ENCODE measurements around the gene FGFR4.

Gene FGFR4

DNA sequence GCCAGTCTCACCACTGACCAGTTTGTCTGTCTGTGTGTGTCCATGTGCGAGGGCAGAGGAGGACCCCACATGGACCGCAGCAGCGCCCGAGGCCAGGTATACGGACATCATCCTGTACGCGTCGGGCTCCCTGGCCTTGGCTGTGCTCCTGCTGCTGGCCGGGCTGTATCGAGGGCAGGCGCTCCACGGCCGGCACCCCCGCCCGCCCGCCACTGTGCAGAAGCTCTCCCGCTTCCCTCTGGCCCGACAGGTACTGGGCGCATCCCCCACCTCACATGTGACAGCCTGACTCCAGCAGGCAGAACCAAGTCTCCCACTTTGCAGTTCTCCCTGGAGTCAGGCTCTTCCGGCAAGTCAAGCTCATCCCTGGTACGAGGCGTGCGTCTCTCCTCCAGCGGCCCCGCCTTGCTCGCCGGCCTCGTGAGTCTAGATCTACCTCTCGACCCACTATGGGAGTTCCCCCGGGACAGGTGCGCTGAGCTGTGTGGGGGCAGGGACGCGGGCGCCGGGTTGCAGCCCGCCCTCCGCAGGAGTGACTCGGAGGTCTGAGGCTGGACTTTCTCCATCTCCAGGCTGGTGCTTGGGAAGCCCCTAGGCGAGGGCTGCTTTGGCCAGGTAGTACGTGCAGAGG, 6.5 kb downstream of the FGFR4 start:
- no peak overlapping the region for H3K27ac ChIP-seq (ENCODE audit: poor library complexity, severe bottlenecking)
- H3K9me3 ChIP-seq (ENCODE audit: severe bottlenecking) = no peaks in the 10 kb centered on the region
- H3K27me3 ChIP-seq (ENCODE audit: insufficient read depth, poor library complexity, severe bottlenecking) = no peaks in the 10 kb centered on the region
- H3K4me3 ChIP-seq (ENCODE audit: severe bottlenecking) = no peak overlapping the region
- TF ChIP-seq, protein P1, sequence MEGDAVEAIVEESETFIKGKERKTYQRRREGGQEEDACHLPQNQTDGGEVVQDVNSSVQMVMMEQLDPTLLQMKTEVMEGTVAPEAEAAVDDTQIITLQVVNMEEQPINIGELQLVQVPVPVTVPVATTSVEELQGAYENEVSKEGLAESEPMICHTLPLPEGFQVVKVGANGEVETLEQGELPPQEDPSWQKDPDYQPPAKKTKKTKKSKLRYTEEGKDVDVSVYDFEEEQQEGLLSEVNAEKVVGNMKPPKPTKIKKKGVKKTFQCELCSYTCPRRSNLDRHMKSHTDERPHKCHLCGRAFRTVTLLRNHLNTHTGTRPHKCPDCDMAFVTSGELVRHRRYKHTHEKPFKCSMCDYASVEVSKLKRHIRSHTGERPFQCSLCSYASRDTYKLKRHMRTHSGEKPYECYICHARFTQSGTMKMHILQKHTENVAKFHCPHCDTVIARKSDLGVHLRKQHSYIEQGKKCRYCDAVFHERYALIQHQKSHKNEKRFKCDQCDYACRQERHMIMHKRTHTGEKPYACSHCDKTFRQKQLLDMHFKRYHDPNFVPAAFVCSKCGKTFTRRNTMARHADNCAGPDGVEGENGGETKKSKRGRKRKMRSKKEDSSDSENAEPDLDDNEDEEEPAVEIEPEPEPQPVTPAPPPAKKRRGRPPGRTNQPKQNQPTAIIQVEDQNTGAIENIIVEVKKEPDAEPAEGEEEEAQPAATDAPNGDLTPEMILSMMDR (IDR thresholded peaks at IDR 0.05; ENCODE audit: poor library complexity, severe bottlenecking) = no peak
- no peak for ATAC-seq (ENCODE audit: low read depth)
- no peak for DNase-seq (ENCODE audit: low spot score)
- H3K36me3 ChIP-seq (ENCODE audit: low read depth) = no peaks in the 10 kb centered on the region
- H3K4me1 ChIP-seq (ENCODE audit: insufficient read depth, poor library complexity, severe bottlenecking) = no peaks in the 10 kb centered on the region

DNA sequence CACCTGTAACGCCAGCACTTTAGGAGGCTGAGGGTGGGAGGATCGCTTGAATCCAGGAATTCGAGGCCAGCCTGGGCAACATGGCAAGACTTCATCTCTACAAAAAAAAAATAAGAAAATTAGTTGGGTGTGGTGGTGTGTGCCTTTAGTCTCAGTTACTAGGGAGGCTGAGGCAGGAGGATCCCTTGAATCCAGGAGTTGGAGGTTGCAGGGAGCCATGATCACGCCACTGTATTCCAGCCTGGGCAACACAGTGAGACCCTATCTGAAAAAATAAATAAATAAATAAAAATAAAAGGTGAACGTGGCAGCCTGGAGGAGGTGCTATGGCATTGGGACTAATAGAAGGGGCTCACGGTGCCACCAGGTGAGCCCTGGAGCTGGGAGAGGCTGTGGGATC, 7.1 kb downstream of the FGFR4 start:
- Histone ChIP-seq H3K36me3 (ENCODE audit: low read depth) (no peaks in the 10 kb centered on the region), H3K4me3 (ENCODE audit: severe bottlenecking) (no peak overlapping the region), H3K27ac (ENCODE audit: poor library complexity, severe bottlenecking) (no peak overlapping the region), H3K27me3 (ENCODE audit: insufficient read depth, poor library complexity, severe bottlenecking) (no peaks in the 10 kb centered on the region), H3K4me1 (ENCODE audit: insufficient read depth, poor library complexity, severe bottlenecking) (no peaks in the 10 kb centered on the region), H3K9me3 (ENCODE audit: severe bottlenecking) (no peaks in the 10 kb centered on the region)
- TF ChIP-seq, protein P1 (IDR thresholded peaks at IDR 0.05; ENCODE audit: poor library complexity, severe bottlenecking) = no peak
- no peak for DNase-seq (ENCODE audit: low spot score)
- no peak for ATAC-seq (ENCODE audit: low read depth)

DNA sequence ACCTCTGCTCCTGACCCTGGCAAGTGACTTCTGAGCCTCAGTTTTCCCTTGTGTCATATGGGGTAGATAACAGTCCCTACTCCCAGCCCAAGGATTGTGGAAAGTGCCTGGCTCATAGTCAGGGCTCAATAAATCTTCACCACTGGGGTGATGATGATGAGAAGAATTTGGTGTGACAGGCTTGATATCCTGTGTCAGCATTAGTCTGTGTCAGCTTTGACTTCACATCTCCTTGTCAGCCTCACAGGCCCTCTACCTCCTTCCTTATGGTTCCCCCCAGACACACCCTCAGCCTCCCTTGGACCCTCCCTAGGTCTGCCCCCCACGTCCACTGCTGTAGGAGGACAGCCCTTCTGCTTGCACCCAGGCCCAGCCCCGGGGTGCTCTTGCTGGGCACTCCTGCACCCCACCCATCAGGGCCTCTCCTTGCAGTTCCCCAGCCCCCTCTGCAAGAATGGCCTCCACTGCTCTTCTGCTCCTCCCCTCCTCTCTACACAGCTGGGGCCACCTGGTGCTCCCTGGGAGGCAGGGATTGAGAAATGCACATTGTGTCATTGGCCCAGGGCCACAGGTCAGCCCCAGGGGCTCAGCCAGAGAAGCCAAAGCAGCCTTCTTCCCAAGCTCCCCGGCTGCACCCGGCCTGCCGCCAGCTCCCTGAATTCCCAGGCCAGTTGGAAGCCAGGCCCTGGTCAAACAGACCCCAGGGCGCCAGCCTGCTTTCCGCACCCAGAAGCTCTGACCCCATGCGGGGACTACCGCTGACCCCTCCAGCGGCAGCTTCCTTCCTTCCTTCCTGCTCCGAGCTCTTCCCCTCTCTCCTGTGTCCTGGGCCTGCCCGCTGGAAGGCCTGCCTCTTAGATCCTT, 7.7 kb downstream of the FGFR4 start:
- H3K27ac ChIP-seq (ENCODE audit: poor library complexity, severe bottlenecking) = no peak overlapping the region
- ATAC-seq (ENCODE audit: low read depth) = no peak

DNA sequence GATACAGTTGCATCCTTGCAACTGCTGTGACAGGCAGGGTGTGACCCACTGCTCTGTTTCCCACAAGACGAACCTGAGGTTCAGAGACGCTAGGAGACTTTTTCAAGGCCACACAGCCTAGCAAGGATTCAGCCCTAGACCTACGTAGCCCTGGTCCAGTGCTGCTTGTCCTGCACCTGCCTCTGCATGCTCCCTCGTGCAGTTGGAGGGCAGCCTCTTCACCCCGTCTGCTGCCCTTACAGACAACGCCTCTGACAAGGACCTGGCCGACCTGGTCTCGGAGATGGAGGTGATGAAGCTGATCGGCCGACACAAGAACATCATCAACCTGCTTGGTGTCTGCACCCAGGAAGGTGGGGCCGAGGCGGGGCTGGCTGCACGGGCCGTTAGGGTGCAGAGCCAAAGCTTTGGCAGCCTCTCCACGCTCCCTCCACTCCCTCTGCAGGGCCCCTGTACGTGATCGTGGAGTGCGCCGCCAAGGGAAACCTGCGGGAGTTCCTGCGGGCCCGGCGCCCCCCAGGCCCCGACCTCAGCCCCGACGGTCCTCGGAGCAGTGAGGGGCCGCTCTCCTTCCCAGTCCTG, 8.5 kb downstream of the FGFR4 start:
- Histone ChIP-seq H3K4me3 (ENCODE audit: severe bottlenecking) (no peak overlapping the region), H3K4me1 (ENCODE audit: insufficient read depth, poor library complexity, severe bottlenecking) (no peaks in the 10 kb centered on the region), H3K27me3 (ENCODE audit: insufficient read depth, poor library complexity, severe bottlenecking) (no peaks in the 10 kb centered on the region), H3K36me3 (ENCODE audit: low read depth) (no peaks in the 10 kb centered on the region), H3K27ac (ENCODE audit: poor library complexity, severe bottlenecking) (no peak overlapping the region), H3K9me3 (ENCODE audit: severe bottlenecking) (no peaks in the 10 kb centered on the region)
- TF ChIP-seq, protein P1 (IDR thresholded peaks at IDR 0.05; ENCODE audit: poor library complexity, severe bottlenecking) = no peak
- ATAC-seq (ENCODE audit: low read depth) = no peak
- no peak for DNase-seq (ENCODE audit: low spot score)

More for the DNA sequence above, 7.7 kb downstream of the FGFR4 start:
- no peaks in the 10 kb centered on the region for H3K36me3 ChIP-seq (ENCODE audit: low read depth)
- H3K27me3 ChIP-seq (ENCODE audit: insufficient read depth, poor library complexity, severe bottlenecking) = no peaks in the 10 kb centered on the region
- no peak overlapping the region for H3K4me3 ChIP-seq (ENCODE audit: severe bottlenecking)
- H3K9me3 ChIP-seq (ENCODE audit: severe bottlenecking) = no peaks in the 10 kb centered on the region
- no peaks in the 10 kb centered on the region for H3K4me1 ChIP-seq (ENCODE audit: insufficient read depth, poor library complexity, severe bottlenecking)
- TF ChIP-seq, protein P1 (IDR thresholded peaks at IDR 0.05; ENCODE audit: poor library complexity, severe bottlenecking) = no peak
- no peak for DNase-seq (ENCODE audit: low spot score)

Data from RWPE2 (cell line).